Right atrium auricular region (tissue), 2 donors: ENCODE results near the gene TUG1. TPM values are rescaled to one million over a fixed set of nuclear protein-coding genes. Genes with fewer than 3 reads are reported as not detected.

Experiments
- DNase-seq: peaks from one replicate; pipeline ENCODE4 v3.0.0-alpha.2; 2019; ENCODE audit warnings: low spot score
- H3K27ac ChIP-seq, 2 donors: fragments of 200-600 bp; sonication (generic); 1 replicate in 1 of 2; 2 replicates in 1 of 2; pipeline ENCODE4 v1.5.1; 2016 to 2019
- H3K27me3 ChIP-seq, 2 donors: fragments of 200-600 bp; sonication (generic); one replicate each; pipeline versions ENCODE4 v1.5.1 to v1.6.0; 2017 to 2019
- H3K36me3 ChIP-seq: fragments of 200-600 bp; sonication (generic); one replicate; pipeline ENCODE4 v1.5.1; 2016
- H3K4me1 ChIP-seq, 2 donors: fragments of 200-600 bp; sonication (generic); one replicate each; pipeline versions ENCODE4 v1.5.1 to v1.6.0; 2017 to 2019
- H3K4me3 ChIP-seq, 2 donors: fragments of 200-600 bp; sonication (generic); 1 replicate in 1 of 2; 2 replicates in 1 of 2; pipeline ENCODE4 v1.5.1; 2017 to 2019; ENCODE audit warnings: mild to moderate bottlenecking in 1 of 2, moderate library complexity in 1 of 2
- H3K9me3 ChIP-seq, 2 donors: fragments of 200-600 bp; sonication (generic); one replicate each; pipeline ENCODE4 v1.5.1; 2019
- total RNA-seq, 2 donors: library from RNA; depleted of rRNA; stranded (reverse); fragments of >200 nt; gene quantifications; one replicate each; pipeline ENCODE4 v1.1.0, GENCODE V29; 2016
- TF ChIP-seq, protein P1 (sequence below), 2 donors: fragments of 200-600 bp; sonication (generic); IDR thresholded peaks; one replicate each; pipeline ENCODE4 v1.5.1; 2019; ENCODE audit warnings: antibody characterized with exemption in 2 of 2

TUG1 gene
- total RNA-seq, 2 donors from 2014 or later, result 37.2 to 39.1 TPM

GRCh38 chr22:30964858-30965257, 4.2 kb upstream of the TUG1 start:
- H3K4me1 ChIP-seq, result peaks cover 0 to 18% of the 10 kb centered on the region in 2 donors
- DNase-seq, result no peak
- H3K36me3 ChIP-seq, result no peaks in the 10 kb centered on the region
- H3K27ac ChIP-seq, result no peak overlapping the region
- H3K27me3 ChIP-seq, result no peaks in the 10 kb centered on the region
- TF ChIP-seq, protein P1, sequence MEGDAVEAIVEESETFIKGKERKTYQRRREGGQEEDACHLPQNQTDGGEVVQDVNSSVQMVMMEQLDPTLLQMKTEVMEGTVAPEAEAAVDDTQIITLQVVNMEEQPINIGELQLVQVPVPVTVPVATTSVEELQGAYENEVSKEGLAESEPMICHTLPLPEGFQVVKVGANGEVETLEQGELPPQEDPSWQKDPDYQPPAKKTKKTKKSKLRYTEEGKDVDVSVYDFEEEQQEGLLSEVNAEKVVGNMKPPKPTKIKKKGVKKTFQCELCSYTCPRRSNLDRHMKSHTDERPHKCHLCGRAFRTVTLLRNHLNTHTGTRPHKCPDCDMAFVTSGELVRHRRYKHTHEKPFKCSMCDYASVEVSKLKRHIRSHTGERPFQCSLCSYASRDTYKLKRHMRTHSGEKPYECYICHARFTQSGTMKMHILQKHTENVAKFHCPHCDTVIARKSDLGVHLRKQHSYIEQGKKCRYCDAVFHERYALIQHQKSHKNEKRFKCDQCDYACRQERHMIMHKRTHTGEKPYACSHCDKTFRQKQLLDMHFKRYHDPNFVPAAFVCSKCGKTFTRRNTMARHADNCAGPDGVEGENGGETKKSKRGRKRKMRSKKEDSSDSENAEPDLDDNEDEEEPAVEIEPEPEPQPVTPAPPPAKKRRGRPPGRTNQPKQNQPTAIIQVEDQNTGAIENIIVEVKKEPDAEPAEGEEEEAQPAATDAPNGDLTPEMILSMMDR (IDR thresholded peaks at IDR 0.05), result no peak
- H3K4me3 ChIP-seq, result no peak overlapping the region
- H3K9me3 ChIP-seq, result no peaks in the 10 kb centered on the region

- Histone ChIP-seq H3K9me3 (peaks cover 0 to 30% of the 10 kb centered on the region in 2 donors), H3K36me3 (peaks cover 21% of the 10 kb centered on the region), H3K27ac (peak within 1 kb of the TSS; percentile 93 to 96), H3K4me3 (peak within 1 kb of the TSS; percentile 64 to 68), H3K4me1 (peaks cover 0 to 36% of the 10 kb centered on the region in 2 donors), H3K27me3 (no peaks in the 10 kb centered on the region)
- TF ChIP-seq, protein P1 (IDR thresholded peaks at IDR 0.05), result no peak
- DNase-seq, result peak; percentile 59
Measured at GRCh38 chr22:30968015-30968923, 796 bp upstream of the TUG1 start, which contains the start of gene MORC2. Gene MORC2 (minus strand): TSS chr22:30968774. CDS start chr22:30967889, 885 bp downstream.

GRCh38 chr22:30969532-30970355, 679 bp downstream of the TUG1 start:
- TF ChIP-seq, protein P1 (IDR thresholded peaks at IDR 0.05), result no peak
- peak overlapping the region; percentile 93 to 96 for H3K27ac ChIP-seq
- H3K27me3 ChIP-seq, result no peaks in the 10 kb centered on the region
- no peak for DNase-seq
- peaks cover 28% of the 10 kb centered on the region for H3K36me3 ChIP-seq
- peaks cover 0 to 44% of the 10 kb centered on the region in 2 donors for H3K9me3 ChIP-seq
- H3K4me1 ChIP-seq, result peaks cover 0 to 36% of the 10 kb centered on the region in 2 donors
- peak overlapping the region; percentile 64 to 68 for H3K4me3 ChIP-seq

DNA sequence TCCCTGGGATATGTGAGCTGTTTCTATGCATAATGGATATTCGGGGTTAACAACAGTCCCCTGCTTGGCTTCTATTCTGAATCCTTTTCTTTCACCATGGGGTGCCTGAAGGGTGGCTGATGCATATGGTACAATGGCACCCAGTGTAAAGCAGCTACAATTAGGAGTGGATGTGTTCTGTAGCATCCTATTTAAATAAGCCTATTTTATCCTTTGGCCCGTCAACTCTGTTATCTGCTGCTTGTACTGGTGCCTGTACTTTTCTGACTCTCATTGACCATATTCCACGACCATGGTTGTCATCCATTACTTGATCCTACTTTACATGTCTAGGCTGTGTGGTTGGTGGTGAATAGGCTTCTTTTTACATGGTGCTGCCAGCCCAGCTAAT, 1.3 kb downstream of the TUG1 start:
- H3K27ac ChIP-seq, result peak overlapping the region in 1 of 2 donors; percentile 96
- peak overlapping the region; percentile 64 to 68 for H3K4me3 ChIP-seq
- peaks cover 0 to 36% of the 10 kb centered on the region in 2 donors for H3K4me1 ChIP-seq
- no peak for DNase-seq
- peaks cover 0 to 50% of the 10 kb centered on the region in 2 donors for H3K9me3 ChIP-seq
- no peaks in the 10 kb centered on the region for H3K27me3 ChIP-seq
- peaks cover 32% of the 10 kb centered on the region for H3K36me3 ChIP-seq
- TF ChIP-seq, protein P1 (IDR thresholded peaks at IDR 0.05), result no peak

DNA sequence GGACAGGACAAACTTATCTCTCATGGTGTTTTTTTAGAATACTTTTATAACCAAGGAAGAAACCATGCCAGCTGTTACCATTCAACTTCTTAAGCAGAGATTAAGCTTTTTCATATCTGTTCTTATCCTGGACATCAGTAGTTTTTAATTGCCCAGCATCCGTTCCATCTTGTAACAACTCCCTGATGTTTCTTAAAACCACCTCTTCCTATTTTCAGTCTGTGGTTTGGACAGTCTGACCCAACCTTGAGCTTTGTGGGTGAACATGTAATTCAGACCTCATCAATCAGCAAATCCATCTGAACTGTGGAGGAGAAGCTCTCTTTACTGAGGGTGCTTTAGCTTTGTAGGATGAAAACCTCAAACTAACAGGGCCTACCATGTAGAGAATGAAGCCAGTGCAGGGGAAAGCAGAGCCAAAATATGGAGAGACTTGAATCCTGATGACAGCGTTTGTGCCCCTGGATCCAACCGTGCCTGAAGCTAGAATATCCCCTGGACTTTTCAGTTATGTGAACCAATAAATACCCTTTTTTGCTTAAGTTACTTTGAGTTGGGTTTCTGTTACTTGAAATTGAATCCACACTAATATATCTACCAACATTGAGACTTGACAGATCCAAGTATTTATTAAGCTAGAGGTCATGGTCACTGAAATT, 9.4 kb downstream of the TUG1 start:
- Histone ChIP-seq H3K9me3 (peaks cover 0 to 58% of the 10 kb centered on the region in 2 donors), H3K27ac (no peak overlapping the region), H3K4me1 (no peaks in the 10 kb centered on the region), H3K36me3 (peaks cover 12% of the 10 kb centered on the region), H3K4me3 (no peak overlapping the region), H3K27me3 (no peaks in the 10 kb centered on the region)
- DNase-seq, result no peak
- TF ChIP-seq, protein P1 (IDR thresholded peaks at IDR 0.05), result no peak
